Measurements from ENCODE around the gene RFC5. TPM values are rescaled to one million over a fixed set of nuclear protein-coding genes. Genes with fewer than 3 reads are reported as not detected.

RFC5 gene, protein sequence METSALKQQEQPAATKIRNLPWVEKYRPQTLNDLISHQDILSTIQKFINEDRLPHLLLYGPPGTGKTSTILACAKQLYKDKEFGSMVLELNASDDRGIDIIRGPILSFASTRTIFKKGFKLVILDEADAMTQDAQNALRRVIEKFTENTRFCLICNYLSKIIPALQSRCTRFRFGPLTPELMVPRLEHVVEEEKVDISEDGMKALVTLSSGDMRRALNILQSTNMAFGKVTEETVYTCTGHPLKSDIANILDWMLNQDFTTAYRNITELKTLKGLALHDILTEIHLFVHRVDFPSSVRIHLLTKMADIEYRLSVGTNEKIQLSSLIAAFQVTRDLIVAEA
- total RNA-seq (2021), result 62.1 and 66.3 TPM in 2 replicates
- Bru-seq, nascent RNA, result percentile 88 among the genes with signal in this experiment
- percentile 88 among the genes with signal in this experiment for BruChase-seq, experiment 1, labeled RNA remaining after a 2-hour chase
- percentile 90 among the genes with signal in this experiment for BruChase-seq, experiment 2, labeled RNA remaining after a 6-hour chase
- long read RNA-seq, transcript RFC5-204 (11 exons, 1,655 nt), result major isoform, 142 of 179 reads
- long read RNA-seq, partial matches to known transcripts, result 9 of 179 reads
- long read RNA-seq, other reads (novel, unspliced or antisense), result 26 of 179 reads

DNA sequence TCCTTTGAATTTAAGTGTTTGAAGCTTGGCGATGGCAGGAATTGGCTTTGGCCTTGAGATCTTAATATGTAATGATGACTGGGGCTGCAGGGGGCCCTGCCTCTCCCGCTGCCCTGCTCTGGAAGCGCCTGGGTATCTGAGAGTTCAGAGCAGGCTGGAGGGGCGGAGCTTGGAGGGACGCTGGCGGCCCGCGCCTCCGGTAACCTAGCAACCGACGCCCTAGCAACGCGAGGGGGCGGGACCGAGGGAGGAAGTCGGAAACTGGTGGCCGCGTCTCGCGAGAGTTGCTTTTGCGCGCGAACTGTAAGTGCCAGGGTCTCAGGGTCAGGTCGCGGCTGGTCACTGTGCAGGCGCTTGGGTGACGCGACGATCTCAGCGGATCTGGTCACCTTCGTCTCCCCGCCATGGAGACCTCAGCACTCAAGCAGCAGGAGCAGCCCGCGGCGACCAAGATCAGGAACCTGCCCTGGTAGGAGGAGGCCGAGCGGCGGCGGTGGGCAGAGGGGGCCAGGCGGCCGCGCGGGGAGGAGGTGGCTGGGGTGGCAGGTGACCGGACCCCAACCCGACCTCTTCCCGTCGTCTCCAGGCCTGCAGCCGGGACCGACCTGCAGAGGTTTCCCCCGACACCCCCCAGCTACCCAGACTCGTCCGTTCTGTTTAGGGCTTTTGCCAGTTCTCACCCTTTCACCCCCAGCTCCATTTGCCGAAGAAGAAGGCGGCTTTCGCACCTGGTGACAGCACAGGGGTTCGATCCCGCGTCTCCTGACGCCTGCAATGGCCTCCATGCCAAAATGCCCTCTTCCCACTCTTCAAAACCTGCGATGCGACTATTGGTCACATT lies at the start of gene RFC5:
RFC5 (plus strand) TSS at position 280 of the 841 bp plus-strand sequence; CDS start at position 405, 125 bp downstream.
- TF ChIP-seq, protein P1, sequence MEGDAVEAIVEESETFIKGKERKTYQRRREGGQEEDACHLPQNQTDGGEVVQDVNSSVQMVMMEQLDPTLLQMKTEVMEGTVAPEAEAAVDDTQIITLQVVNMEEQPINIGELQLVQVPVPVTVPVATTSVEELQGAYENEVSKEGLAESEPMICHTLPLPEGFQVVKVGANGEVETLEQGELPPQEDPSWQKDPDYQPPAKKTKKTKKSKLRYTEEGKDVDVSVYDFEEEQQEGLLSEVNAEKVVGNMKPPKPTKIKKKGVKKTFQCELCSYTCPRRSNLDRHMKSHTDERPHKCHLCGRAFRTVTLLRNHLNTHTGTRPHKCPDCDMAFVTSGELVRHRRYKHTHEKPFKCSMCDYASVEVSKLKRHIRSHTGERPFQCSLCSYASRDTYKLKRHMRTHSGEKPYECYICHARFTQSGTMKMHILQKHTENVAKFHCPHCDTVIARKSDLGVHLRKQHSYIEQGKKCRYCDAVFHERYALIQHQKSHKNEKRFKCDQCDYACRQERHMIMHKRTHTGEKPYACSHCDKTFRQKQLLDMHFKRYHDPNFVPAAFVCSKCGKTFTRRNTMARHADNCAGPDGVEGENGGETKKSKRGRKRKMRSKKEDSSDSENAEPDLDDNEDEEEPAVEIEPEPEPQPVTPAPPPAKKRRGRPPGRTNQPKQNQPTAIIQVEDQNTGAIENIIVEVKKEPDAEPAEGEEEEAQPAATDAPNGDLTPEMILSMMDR (conservative IDR thresholded peaks at IDR 0.05; ENCODE audit: low read depth, low read length), result no peak
- no peak for TF ChIP-seq EZH2 (IDR thresholded peaks at IDR 0.05; ENCODE audit: borderline replicate concordance, low read depth, low read length, poor library complexity, severe bottlenecking)
- Histone ChIP-seq H3K27ac (ENCODE audit: low read depth, low read length, poor library complexity, severe bottlenecking) (peak within 1 kb of the TSS; percentile 93), H3K9me3 (ENCODE audit: low read depth, low read length, poor library complexity, severe bottlenecking) (no peaks in the 10 kb centered on the region), H3K4me1 (ENCODE audit: insufficient read depth, low read length, poor library complexity, severe bottlenecking) (peaks cover 11% of the 10 kb centered on the region), H3K4me3 (ENCODE audit: low read depth, low read length, poor library complexity, severe bottlenecking) (peak within 1 kb of the TSS; percentile 93), H3K27me3 (replicated peaks; ENCODE audit: insufficient read depth, low read depth, low read length, poor library complexity) (no peaks in the 10 kb centered on the region), H3K36me3 (ENCODE audit: insufficient read depth, low read length, poor library complexity, severe bottlenecking) (peaks cover 30% of the 10 kb centered on the region)
- POLR2A ChIA-PET (ENCODE audit: low non-redundant PET), result interaction anchor here (0.6 kb wide), 1 partner anchor 249 kb away, joined by 3 read pairs; no protein-coding TSS in a partner anchor
- DNase-seq (ENCODE audit: low spot score), result peak; percentile 99
- BruUV-seq (replicated peaks), result no TSS peak
- intact Hi-C loops (cut with micrococcal nuclease; ENCODE audit: unreplicated experiment), result no loop called here
- CTCF ChIA-PET, result no interaction called here

DNA sequence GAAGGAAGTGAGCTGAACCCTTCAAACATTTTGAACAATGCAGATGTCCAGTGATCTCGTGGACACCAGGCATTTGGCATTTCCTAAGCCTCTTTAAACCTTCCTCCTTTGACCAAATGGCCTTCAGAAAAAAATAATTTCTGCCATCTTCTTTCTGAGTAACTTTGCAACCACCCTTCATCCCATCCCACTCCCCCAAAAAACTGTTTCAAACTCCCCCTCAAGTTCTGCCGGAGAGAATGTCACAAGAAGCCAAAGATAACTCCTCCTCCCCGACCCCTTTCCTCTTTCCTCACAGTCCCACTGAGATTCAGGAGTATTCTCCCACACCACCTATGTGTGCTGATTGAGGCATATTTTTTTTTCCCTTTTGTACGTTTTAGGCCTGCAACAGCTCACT lies 49.5 kb upstream of the RFC5 start:
- CTCF ChIA-PET, result no interaction called here
- Histone ChIP-seq H3K4me3 (ENCODE audit: low read depth, low read length, poor library complexity, severe bottlenecking) (no peak overlapping the region), H3K36me3 (ENCODE audit: insufficient read depth, low read length, poor library complexity, severe bottlenecking) (no peaks in the 10 kb centered on the region), H3K9me3 (ENCODE audit: low read depth, low read length, poor library complexity, severe bottlenecking) (no peaks in the 10 kb centered on the region), H3K27me3 (replicated peaks; ENCODE audit: insufficient read depth, low read depth, low read length, poor library complexity) (peaks cover 74% of the 10 kb centered on the region), H3K4me1 (ENCODE audit: insufficient read depth, low read length, poor library complexity, severe bottlenecking) (no peaks in the 10 kb centered on the region), H3K27ac (ENCODE audit: low read depth, low read length, poor library complexity, severe bottlenecking) (no peak overlapping the region)
- no peak for DNase-seq (ENCODE audit: low spot score)
- POLR2A ChIA-PET (ENCODE audit: low non-redundant PET), result no interaction called here
- no TSS peak for BruUV-seq (replicated peaks)
- intact Hi-C loops (cut with micrococcal nuclease; ENCODE audit: unreplicated experiment), result no loop called here
- TF ChIP-seq EZH2 (IDR thresholded peaks at IDR 0.05; ENCODE audit: borderline replicate concordance, low read depth, low read length, poor library complexity, severe bottlenecking), result no peak
- TF ChIP-seq, protein P1 (conservative IDR thresholded peaks at IDR 0.05; ENCODE audit: low read depth, low read length), result no peak

DNA sequence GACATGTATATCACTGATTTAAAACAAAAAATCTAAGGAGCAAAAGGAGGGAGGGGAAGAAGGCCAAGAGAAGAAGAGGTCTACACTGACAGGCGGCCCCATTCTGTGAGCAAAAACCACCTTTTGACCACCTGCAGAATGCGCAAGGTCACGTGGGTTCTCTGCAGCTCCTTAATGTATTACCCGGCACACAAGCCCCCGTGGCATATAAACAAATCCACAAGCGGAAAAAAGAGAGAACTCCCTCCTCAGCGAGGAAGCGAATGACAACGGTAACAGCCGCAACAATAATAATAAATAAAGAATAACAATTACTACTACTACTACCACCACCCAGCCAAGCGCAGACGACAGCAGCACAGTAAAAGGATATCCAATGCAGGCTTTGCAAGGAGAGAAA lies 49.0 kb upstream of the RFC5 start:
- no peaks in the 10 kb centered on the region for H3K36me3 ChIP-seq (ENCODE audit: insufficient read depth, low read length, poor library complexity, severe bottlenecking)
- H3K9me3 ChIP-seq (ENCODE audit: low read depth, low read length, poor library complexity, severe bottlenecking), result no peaks in the 10 kb centered on the region
- H3K4me3 ChIP-seq (ENCODE audit: low read depth, low read length, poor library complexity, severe bottlenecking), result no peak overlapping the region
- ChIA-PET POLR2A (ENCODE audit: low non-redundant PET) (no interaction called here), CTCF (no interaction called here)
- no peaks in the 10 kb centered on the region for H3K4me1 ChIP-seq (ENCODE audit: insufficient read depth, low read length, poor library complexity, severe bottlenecking)
- H3K27me3 ChIP-seq (replicated peaks; ENCODE audit: insufficient read depth, low read depth, low read length, poor library complexity), result peaks cover 72% of the 10 kb centered on the region
- no peak for DNase-seq (ENCODE audit: low spot score)
- BruUV-seq (replicated peaks), result no TSS peak
- no peak overlapping the region for H3K27ac ChIP-seq (ENCODE audit: low read depth, low read length, poor library complexity, severe bottlenecking)
- intact Hi-C loops (cut with micrococcal nuclease; ENCODE audit: unreplicated experiment), result no loop called here
- TF ChIP-seq, protein P1 (conservative IDR thresholded peaks at IDR 0.05; ENCODE audit: low read depth, low read length), result no peak
- no peak for TF ChIP-seq EZH2 (IDR thresholded peaks at IDR 0.05; ENCODE audit: borderline replicate concordance, low read depth, low read length, poor library complexity, severe bottlenecking)
